GM18951 (cell line): ENCODE data around the gene POU3F2.

Experiments
- POLR2A ChIP-seq: IDR thresholded peaks from 4 replicates; pipeline ENCODE4 v1.6.1; 2011; ENCODE audit warnings: mild to moderate bottlenecking; ENCODE audit not compliant: insufficient read length, insufficient read depth; ENCODE audit errors: extremely low read depth
- in situ Hi-C: fragments of 300-500 bp; cut with MboI; formaldehyde crosslinking; loops from one replicate; pipeline ENCODE4 v1.12.0; 2022; ENCODE audit warnings: low sequenced_read_pairs, mixed read lengths, inconsistent platforms; ENCODE audit not compliant: unreplicated experiment

POU3F2 gene

DNA sequence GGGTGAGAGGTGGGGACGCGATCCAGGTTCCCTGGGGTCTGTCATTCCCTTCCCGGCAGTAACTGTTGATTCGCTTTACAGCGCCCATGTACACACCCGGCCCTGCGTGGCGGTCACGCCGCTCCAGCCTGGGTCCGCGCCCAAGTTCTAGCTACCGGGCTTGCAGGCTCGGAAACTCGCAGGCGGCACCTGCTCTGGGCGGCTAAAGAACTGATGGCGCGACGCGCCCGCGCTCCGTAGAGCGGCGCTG, 1.4 kb upstream of the POU3F2 start:
- no peak for TF ChIP-seq POLR2A
- in situ Hi-C loops: loop anchor here (25.0 kb wide), 1 partner anchor 1629 kb away; the partner anchor contains the start of gene SIM1

DNA sequence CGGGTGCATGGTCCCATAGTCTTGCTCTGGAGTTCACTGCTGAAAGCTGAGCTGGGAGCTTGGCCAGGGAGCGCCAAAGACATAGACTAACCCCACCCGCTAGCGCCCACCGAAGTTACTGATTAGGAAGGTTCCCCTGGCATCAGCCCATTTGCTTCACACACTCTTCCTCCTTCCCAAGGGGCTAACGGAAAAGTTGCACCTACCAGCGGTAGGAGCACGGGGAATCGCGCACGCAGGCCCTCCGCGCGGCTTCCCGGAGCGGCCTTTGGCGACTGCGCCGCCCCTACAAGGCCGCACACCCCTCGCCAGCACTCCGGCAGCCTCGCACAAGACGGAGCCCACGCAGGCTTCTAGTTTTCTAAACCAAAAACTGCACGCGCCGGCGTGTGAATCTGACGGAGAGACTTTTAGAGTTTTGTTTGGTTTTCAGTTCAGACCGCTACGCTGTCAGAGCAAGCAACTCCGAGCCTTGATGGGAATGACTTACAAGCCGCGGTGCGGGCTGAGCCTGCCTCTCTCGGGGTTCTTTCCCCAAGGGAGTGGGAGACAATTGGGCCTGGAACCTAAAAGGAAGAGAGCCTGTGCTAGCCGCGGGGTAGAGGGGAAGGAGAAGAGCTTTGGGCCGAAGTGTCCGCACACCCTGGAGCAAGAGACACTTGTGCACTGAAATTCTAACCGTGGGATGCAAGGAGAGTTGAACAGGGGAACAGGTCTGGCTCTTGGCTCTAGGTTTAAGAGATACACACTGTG, 891 bp upstream of the POU3F2 start:
- no peak for TF ChIP-seq POLR2A
- in situ Hi-C loops: loop anchor here (25.0 kb wide), 1 partner anchor 1629 kb away; the partner anchor contains the start of gene SIM1

DNA sequence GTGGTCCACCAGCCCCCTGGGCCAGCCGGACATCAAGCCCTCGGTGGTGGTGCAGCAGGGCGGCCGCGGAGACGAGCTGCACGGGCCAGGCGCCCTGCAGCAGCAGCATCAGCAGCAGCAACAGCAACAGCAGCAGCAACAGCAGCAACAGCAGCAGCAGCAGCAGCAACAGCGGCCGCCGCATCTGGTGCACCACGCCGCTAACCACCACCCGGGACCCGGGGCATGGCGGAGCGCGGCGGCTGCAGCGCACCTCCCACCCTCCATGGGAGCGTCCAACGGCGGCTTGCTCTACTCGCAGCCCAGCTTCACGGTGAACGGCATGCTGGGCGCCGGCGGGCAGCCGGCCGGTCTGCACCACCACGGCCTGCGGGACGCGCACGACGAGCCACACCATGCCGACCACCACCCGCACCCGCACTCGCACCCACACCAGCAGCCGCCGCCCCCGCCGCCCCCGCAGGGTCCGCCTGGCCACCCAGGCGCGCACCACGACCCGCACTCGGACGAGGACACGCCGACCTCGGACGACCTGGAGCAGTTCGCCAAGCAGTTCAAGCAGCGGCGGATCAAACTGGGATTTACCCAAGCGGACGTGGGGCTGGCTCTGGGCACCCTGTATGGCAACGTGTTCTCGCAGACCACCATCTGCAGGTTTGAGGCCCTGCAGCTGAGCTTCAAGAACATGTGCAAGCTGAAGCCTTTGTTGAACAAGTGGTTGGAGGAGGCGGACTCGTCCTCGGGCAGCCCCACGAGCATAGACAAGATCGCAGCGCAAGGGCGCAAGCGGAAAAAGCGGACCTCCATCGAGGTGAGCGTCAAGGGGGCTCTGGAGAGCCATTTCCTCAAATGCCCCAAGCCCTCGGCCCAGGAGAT, 1.0 kb downstream of the POU3F2 start:
- TF ChIP-seq POLR2A: no peak
- in situ Hi-C loops: loop anchor here (25.0 kb wide), 1 partner anchor 1627 kb away; the partner anchor contains the start of gene SIM1

DNA sequence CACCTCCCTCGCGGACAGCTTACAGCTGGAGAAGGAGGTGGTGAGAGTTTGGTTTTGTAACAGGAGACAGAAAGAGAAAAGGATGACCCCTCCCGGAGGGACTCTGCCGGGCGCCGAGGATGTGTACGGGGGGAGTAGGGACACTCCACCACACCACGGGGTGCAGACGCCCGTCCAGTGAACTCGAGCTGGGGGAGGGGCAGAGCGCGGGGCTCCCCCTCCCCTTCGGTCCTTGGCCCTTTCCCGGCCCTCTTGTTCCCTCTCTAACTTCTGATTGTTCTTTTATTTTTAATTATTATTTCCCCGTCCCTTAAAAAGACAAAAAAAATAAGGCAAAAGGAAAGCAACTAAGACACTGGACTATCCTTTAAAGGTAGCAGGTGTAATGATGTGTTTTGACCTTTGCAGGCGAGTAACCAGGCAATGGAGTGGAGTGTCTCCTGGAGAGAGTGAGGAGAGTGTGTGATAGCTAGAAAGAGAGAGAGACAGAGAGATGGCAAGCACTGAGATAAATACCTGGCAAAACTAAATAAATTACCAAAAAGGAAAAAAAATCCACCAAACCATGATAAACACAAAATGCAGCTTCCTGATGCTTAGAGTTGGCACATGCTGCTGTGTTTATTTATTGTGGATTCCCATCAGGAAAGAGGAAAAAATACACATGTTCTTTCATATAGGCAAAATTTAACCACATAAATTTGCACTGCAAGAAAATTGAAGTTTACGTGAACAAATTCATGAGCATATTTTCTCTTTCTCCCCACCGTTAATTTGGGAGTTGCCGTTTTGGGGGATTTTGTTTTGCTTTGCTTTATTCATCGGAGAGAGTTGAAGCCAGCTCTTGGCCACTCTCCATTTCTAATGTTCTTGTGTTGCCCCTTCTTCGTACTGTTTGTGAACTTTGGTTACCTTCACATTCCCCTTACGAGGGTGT, 1.9 kb downstream of the POU3F2 start:
- no peak for TF ChIP-seq POLR2A
- in situ Hi-C loops: loop anchor here (25.0 kb wide), 1 partner anchor 1626 kb away; the partner anchor contains the start of gene SIM1

GRCh38 chr6:98836962-98837944, 2.9 kb downstream of the POU3F2 start:
- in situ Hi-C loops: loop anchor here (25.0 kb wide), 1 partner anchor 1625 kb away; the partner anchor contains the start of gene SIM1
- no peak for TF ChIP-seq POLR2A

DNA sequence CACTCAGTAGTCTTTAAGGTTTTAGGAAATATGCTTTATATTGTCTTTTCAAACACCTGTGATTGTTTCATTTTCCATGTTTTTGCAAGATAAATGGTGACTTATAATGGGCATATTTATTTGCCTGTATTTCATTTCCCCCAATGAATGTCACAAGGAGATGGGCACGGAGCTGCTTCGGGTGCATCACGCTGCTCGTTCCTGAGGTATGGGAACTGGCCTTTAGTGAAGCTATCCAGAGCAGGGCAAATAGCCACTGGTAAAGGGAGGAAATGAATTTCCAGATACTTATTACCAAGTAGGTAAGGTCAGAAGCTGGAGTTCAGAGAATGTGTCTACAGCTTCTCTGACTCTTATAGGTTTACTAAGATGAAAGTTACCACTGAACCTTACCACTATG, 3.7 kb downstream of the POU3F2 start:
- in situ Hi-C loops: loop anchor here (25.0 kb wide), 1 partner anchor 1624 kb away; the partner anchor contains the start of gene SIM1
- no peak for TF ChIP-seq POLR2A

- in situ Hi-C loops: loop anchor here (25.0 kb wide), 1 partner anchor 1623 kb away; the partner anchor contains the start of gene SIM1
- no peak for TF ChIP-seq POLR2A
Observed at GRCh38 chr6:98838975-98839374, 4.6 kb downstream of the POU3F2 start.

DNA sequence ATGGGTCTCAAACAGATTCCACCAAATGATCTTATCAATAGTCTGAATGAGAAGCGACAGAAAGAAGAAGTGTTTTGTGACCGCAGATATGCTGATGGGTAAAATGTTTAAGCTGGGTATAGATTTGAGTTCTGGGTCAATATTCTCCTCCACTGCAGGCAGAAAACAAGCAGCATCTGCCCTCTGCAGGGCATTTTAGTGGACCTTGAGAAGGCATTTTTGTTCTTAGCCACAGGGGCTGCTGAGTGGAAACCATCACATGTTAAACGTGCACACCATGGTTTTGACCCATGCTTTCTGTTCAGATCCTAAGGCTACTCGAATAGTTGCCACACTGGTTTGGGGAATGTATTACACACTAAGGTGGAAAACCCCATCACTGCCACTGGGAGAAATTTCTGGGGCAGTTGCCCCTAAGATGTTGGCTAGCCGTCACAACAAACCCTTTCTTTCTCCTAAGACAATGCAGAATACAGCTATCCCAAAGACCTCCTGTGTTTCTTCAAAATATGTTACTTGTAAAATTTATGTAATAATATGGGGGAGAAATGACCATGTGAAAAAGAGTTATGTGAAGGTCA, 5.5 kb downstream of the POU3F2 start:
- in situ Hi-C loops: loop anchor here (25.0 kb wide), 1 partner anchor 1622 kb away; the partner anchor contains the start of gene SIM1
- no peak for TF ChIP-seq POLR2A

DNA sequence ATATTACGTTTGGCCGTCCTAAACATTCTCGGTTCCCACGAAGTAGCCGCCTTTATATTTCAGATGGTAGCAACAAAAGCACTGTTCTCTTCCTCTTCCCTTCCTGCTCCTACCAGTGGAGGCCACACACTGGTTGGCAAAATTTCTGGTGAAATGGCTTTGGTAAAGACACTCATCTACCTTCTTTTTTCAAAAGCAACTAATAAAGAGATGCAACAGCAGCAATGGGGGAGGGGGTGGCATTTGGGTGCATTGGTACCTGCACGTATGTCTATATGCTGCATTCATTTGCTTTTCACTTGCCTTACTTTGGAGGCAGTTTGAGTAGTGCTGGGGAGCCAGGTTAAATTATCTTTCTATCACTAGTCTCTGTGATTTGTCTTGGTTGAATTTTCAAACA, 6.0 kb downstream of the POU3F2 start:
- in situ Hi-C loops: loop anchor here (25.0 kb wide), 1 partner anchor 1622 kb away; the partner anchor contains the start of gene SIM1

GRCh38 chr6:98840996-98841513, 6.7 kb downstream of the POU3F2 start:
- TF ChIP-seq POLR2A: no peak
- in situ Hi-C loops: loop anchor here (25.0 kb wide), 1 partner anchor 1621 kb away; the partner anchor contains the start of gene SIM1

More for the DNA sequence above, 6.0 kb downstream of the POU3F2 start:
- no peak for TF ChIP-seq POLR2A
